Fibroblast of skin of right biceps (primary cell): Measurements from ENCODE around the gene LCN10.

Source experiments
- DNase-seq: peaks from one replicate; pipeline ENCODE4 v3.0.0-alpha.2; 2013

LCN10 gene

DNA sequence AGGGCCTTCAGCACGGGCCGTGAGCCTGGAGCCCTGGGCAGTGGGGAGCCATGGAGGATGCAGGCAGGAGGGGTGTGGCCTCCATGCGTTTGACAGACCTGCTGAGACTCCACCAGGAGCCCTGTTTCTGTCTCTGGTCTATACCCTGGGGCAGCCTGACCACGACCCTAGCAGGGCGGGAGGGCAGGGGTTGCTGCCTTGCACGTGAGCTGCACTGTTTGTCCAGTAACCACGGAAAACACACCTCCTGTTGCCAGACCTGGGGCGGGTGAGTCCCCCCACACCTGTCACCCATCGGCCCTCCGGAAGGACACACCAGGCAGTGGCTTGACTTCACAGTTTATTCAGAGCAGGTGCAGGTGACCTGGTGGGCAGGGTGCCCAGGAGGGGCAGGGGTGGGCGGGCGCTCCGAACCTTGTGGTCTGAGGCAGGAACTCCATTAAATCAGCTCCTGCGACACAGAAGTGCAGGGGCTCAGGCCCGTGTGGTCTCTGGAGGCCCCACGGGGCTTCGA, 11.4 kb upstream of the LCN10 start:
- DNase-seq = no peak

DNA sequence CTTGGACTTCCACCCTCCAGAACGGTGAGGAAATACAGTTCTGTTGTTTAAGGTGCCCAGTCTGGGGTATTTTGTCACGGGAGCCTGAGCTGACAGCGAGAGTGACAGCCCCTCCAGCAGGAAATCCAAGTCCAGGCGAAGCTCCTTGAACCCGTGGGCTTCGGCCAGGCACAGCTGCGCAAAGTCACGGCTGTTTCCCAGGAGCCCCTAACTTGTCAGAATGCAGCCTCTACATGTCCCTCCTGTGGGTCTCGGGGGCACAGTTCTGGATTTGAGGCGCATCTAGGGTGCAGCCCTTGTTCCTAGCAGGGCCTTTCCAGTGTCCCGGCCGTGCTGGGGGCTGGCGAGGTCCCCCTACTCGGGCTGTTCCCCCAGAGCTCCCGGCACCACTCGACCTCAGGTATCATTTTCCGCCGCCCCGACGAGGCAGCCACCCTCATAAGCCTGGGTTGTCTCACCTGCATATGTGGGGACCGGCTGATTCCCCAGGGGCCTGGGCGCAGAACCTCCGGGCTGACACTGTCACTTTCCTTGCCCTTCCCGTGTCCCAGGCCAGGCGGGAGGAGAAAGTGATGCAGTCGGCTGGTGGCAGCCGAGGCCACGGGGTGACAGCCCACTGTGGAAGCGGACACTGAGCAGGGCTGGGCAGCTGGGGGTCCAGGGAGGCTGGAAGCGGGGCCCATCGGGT, 10.8 kb upstream of the LCN10 start:
- no peak for DNase-seq

DNA sequence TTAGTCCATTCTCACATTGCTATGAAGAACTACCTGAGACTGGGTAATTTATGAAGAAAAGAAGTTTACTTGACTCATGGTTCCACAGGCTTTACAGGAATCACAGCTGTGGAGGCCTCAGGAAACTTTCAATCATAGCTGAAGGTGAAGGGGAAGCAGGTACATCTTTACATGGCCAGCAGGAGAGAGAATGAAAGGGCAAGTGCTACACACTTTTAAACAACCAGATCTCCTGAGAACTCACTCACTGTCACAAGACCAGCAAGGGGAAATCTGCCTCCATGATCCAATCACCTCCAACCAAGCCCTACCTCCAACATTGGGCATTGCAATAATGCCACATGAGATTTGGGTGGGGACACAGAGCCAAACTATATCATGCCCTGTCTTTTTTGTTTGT, 9.1 kb upstream of the LCN10 start:
- DNase-seq = no peak

DNA sequence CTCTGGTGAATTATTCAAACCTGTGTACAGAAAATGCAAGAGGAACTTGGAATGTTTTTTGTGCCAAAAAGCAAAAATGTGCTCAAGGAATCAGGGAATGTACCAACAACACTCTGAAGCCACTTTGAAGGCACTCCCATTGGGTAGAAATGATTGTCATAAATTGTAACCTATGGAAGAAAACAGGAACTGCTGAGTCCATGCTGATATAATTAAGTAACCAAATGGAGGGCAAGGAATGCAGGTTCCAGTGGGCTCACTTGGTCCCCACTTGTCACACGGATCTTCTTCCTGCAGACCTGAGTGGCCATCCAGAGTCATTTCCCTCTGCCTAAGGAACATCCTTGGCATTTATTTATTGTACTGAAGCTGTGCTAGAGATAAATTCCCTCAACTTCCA, 8.5 kb upstream of the LCN10 start:
- DNase-seq = no peak

DNA sequence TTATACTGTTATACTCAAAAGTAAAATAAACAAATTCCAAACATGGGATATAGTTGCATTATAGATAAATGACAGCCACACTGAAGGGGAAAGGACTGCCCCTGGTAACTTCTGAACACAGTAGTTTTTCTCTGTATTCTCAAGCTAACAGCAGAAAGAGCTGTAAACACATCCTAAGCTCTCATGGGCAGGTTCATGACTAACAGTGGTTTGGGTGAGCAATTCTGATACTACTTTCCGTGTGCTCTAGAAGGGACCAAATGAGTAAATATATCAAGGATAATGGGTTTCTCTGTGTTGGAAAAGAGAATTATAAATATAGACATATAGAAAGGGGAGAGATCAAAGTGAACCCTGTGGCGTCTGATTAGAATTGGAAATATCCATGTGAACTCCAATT, 7.8 kb upstream of the LCN10 start:
- DNase-seq = peak; percentile 8

DNA sequence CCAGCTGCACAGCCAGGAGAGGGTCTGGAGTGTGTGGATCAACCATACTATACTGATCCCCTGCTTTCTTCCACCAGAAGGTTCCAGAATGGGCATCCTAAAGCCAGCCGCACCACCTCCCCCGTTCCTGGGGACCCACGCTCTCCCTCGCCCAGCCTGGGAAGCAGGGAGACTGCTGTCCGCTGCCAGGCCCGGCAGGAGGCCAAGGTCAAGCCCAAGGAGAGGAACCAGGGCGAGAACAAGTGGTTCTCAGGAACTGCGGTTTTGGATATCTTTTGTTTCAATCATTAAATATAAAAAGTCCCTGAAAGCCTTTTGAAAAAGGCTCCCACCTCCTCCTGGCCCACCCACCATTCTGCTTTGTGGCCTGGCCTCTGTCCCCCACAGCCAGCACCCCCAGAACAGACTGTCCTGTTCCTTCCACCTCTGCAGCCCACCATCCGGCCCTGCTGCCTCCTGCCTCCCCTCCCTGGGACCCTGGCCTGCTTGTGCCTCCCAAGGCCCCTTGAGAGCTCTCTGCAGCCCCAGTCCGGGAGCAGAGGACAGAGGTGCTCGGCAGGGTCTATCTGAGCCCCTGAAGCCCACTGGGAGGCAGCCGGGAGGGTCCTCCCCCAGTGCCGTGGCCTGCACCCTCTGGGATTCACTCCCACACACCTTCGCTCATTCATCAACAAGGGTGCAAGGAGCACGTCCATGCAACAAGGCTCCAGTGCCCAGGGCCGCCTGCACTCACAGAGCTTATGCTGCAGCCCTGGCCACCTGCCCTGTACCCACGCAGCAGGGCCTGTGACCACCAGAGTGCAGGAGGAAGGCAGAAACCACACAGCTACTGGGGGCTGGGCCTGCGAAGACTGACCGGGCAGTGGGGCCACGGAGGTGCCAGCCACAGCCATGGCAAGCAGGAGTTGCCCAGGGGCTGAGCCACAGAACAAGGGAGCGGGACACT, 6.2 kb upstream of the LCN10 start:
- no peak for DNase-seq

DNA sequence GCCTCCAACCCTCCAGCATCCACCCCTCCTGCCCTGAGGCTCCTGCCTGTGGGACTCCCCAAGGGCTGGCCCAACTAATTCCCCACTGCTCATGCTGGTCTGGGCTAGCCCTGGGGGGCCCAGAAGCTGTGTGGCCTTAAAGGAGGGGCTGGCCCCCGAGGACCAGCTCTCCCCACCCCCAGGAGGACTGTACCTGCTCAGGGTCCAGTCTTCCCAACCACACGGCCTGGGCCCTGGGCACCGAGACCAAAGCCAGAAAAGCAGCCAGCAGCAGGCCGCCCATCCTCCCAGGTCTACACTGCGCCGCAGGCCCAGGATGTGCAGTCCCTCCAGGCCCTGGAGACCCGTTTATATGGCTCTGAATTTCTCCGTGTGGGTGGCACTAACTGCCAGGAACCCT, 5.5 kb upstream of the LCN10 start, which contains the start of gene LCN6:
Gene LCN6 (minus strand): TSS at position 325 of the 400 bp plus-strand sequence. CDS start 42 bp downstream, at position 283.
- DNase-seq = no peak

DNA sequence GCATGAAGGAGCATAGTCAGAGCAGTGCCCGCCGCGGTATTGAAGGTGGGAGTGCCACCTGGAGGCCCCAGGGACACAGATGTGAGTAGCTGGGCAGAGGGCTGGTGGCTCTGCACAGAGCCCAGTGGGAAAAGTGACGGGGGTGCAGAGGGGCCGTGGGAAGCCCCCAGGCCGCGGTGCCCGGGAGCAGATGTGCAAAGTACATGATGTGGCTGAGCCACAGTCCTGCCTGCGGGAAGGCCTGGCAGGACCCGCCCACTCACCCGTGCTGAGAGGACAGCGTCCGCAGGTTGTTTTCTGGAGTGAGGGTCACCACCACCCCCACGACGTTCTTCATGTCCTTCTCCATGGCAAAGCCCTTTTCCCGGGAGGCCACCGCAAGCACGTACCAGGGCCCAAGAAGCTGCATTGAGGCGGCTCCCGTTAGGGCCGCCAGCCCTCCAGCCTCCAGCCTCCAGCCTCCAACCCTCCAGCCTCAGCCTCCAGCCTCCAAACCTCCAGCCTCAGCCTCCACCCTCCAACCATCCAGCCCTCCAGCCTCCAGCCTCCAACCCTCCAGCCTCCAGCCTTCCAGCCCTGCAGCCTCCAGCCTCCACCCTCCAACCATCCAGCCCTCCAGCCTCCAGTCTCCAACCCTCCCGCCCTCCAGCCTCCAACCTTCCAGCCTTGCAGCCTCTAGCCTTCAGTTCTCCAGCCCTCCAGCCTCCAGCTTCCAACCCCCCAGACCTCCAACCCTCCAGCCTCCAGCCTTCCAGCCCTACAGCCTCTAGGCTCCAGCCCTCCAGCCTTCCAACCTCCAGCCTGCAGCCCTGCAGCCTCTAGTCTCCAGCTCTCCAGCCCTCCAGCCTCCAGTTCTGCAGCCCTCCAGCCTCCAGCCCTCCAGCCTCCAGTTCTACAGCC, 4.7 kb upstream of the LCN10 start:
- DNase-seq = no peak

DNA sequence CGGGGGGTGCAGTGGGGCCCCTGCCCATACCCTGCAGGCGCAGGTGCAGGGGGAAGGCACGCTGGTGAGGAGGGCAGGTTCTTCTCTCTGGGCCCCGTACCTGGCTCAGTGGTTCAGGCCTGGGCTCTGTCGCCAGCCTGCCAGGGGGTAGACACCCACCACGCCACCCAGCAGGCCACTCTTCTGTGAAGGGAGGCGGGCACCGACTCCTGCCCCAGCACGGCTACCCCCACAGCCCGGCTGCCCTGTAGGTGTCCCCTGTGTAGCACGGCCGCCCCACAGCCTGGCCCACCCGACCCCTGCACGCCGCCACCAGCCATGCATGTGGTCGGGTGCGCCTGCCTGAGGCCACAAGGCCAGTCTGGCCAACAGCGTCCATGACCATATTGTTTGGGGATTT, 3.9 kb upstream of the LCN10 start:
- no peak for DNase-seq

DNA sequence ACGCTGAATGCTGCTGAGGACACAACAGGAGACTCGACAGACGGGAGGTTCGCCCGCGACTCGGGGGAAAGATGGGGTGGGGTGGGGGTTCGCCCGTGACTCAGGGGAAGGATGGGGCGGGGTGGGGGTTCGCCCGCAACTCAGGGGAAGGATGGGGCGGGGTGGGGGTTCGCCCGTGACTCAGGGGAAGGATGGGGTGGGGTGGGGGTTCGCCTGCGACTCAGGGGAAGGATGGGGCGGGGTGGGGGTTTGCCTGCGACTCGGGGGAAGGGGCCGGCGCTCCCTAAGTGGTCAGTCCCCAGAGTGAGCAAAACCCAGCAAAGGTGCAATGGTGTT, 3.4 kb upstream of the LCN10 start:
- no peak for DNase-seq

DNA sequence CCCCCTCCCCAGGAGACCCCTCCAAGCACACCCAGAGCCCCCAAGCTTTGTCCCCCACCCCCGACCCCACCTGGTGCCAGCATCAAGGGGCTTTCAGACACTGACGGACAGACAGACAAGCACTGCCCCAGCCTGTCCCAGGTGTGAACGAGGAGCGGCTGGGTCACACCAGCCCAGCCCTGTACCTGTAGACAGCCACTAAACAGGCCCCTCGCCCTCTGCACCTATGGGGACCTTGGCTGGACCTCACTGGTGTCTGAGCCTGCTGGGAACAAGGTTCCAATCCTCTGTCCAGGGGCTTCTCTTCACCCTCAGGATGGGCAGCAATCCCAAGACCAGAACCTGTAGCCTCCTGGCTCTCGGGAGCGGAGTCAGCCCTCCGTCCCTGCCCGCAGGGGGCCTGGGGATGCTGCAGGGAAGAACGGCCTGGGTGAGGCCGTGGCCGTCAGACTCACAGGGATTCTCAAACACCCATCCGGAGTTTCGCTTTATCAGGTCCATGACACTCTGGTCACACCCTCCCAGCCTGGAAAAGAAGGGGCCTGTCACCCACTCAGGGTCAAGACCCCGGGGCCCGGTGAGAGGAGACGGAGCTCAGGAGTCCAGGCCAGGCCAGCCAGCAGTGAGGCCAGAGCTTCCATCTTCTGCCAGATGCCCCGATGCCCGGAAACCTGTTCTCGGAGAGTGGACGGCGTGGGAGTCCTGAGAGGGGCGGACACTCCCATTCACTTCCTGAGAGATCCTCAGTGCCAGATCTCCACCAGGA, 2.8 kb upstream of the LCN10 start:
- DNase-seq = no peak

DNA sequence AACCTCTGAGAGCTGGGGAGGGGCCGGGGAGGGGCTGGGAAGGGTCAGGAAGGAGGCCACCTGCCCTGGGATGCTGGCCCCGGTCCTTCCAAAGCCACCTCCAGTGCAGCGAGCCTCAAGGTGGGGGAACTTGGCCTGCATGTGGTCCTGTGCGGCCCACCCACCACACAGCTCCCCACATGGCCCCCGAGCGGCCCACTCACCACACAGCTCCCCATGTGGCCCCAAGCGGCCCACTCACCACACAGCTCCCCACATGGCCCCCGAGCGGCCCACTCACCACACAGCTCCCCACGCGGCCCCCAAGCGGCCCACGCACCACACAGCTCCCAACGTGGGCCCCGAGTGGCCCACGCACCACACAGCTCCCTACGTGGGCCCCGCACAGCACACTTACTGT, 2.0 kb upstream of the LCN10 start:
- DNase-seq = no peak

DNA sequence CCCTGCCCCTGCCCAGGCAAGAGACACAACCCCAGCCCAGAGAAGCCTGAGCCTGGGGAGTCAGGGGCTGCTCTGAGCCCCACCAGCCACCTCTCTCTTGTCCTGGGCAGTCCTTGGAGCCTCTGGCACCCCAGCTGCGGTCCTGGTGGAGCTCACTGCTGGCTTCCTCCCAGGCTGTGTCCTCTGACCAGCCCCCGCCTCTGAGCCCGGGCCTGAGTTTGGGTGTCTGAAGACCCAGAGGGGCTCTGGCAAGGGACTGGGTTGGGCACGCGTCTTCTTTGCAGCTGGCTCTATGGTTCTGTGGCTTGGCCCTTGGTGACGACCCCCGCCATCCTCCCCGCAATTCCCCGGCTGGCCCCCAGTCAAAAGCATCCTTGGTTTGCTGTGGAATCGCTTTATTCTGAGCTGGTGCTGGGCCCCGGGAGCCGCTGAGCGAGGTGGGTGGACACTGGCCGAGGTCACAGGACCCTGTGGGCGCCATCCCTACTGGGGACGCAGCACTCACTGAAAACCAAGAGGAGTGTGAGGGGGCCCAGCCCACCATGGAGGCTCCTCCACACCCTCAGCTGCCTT, 985 bp upstream of the LCN10 start:
- no peak for DNase-seq

DNA sequence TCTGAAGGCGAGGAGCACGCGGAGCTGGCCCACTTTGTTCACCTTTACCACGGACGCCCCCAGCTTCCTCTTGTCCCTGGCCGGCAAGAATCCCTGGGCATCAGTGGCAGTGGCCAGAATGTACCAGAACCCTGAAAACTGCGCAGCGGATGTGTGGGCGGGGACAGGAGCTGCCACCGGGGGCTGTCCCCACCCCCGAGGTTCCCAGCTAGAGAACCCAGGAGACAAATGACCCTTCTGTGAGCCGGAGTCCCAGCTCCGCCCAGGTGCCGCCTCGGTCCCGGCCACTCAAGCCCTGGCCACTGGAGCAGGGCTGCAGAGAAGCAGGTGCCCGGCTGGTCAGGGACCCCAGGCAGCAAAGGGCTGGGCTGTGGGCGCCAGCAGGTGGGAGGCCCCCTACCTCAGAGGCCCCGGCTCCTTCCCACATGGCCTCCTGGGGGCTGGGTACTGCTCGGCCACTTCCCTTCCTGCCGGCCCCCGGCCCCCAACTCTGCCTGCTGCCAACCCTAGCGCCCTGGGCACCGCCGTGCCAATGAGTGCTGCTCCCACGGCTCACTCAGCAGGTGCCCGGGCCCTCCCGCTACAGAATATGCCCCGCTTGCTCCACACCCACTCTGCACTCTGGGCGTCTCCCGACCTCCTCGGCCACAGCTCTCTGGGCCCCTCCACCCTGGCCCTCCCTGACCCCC, 713 bp downstream of the LCN10 start:
- DNase-seq = no peak

DNA sequence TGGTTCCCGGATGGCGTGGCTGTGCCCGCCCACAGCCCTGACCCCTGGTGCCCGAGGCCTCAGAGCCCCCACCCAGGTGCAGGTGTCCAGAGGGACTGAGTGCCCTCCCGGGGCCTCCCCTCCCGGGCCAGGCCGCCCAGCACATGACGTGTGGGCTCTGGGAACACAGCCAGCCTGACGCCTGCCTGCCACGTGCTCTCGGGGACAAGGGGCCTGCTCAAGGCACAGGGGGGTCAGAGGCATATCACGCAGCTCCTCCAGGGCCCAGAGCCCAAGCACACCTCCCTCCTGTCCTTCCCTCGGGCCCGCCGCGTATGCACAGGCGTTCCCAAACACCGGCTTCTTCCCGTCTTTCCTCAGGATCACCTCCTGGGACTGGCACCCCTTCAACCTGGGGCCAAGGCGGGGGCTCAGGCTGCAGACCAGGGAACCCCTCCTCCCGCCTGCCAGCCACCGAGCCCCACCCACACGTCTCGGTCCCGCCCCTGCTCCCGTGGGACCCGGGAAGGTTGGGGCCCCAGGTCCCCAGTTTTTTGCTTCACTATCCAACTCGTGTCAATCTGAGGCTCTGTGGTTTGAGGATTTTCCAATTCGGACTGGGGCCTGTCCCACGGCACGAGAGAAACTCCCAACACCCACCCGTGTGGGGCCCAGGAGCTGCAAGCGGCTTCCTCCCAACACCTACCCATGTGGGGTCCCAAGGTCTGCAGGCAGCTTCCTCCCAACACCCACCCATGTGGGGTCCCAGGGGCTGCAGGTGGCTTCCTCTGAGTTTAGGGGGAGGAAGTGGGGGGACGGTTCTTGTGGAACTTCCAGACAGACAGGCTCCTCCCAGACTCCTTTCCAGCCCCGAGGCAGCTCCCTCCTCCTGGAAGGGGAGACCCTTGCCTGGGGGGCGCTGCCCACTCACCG, 1.5 kb downstream of the LCN10 start:
- DNase-seq = no peak

DNA sequence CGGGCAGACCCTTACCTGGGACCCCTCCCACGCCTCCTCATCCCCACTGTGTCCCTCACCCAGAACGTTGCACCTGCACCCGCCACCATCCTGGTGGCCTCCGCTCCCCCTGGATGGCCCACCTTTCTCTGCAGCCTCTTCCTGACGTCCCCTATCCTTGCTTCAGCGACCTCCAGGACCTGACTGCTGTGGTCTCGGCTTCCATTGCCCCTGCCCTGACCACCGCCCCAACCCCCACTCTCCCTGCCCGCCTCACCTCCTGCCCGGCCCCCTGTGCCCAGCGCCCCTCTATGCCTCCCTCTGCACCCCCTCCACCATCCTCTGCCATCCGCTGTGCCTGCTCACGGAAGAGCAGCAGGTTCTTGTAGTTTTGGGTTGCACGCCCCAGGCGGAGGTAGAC, 2.2 kb downstream of the LCN10 start:
- no peak for DNase-seq

DNA sequence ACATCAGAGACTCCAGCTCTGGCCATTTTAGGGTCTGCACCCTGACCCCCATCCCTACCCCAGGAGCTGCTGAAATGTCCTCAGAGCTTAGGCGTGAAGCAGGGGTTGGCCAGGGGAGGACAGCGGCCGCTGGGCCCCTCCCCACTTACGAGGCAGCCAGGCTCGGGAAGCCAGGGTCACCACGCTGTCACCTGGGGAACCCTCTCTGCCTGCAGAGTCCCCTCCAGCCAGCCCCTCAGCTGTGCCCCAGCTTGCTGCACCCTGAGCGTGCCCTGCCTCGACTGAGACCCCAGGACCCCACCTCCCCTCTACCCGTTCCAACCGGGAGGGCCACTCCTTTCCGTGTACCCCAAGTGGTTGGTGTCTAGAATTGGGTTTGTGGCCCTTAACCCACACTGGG, 2.7 kb downstream of the LCN10 start:
- DNase-seq = no peak

DNA sequence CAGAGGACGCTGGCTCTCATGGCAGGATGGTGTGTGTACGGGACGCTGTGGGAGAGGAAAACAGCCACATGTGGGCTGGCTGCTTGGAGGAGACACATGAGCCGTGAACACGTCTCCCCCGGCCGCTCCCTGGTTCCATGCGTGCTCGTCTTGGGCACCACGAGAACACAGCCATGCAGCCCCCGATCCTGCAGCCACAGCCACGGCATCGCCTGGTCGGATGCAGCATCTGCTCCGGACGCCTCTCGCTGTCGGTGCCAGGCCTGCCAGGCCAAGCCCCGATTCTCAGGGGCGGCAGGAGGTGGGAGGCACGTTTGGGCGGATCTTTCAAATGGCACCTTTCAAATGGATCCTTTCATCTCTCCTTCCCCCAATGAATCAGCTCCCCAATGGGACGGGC, 3.2 kb downstream of the LCN10 start:
- DNase-seq = no peak

DNA sequence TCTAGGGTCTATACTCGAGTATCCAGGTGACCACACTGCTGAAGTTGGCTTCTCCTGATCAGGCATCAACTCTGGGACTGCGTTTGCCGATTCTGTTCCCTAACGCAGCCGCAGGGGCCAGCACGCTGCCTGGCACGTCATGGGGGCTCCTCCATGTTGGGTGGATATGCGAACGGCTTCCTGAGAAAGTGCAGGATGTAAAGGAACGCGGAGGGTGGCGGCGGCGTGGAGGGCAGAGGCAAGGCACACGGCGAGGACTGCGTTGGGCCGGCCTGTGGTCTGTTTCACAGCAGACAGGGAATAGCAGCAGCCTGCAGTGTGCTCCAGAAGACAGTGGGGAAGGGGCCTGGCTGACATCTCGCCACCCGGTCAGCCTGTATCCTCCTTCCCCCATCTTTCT, 3.8 kb downstream of the LCN10 start:
- DNase-seq = no peak

DNA sequence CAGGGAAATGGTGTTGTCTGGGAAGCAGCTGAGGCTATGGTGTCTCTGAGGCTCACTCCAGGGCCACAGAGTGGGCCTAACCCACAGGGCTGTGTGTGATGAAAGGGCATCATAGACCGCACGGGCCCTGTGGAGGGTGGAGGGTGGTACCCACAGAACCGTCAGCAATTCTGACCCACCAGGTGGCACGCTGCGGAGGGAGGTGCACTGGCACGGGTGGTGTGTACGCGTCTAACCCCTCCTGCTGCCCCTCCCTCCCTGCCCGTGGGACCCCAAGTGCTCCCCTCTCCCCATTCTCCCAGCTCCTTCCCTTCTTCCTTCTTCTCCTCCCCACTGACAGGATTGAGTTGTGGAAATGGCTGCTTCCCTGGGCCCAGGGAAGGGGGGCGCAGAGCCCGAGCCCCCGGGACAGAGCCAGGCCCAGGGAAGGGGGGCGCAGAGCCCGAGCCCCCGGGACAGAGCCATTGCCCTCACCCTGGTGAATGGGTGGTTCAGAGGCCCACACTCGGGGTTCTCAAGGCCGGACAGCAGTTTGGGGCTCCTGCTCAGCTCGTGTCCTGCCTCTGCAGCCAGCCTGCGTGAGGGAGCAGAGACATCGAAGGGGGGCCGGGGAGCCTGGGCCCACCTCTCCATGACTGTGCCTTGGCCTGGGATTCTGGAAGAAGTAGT, 6.8 kb downstream of the LCN10 start:
- no peak for DNase-seq
